IPS-18a (cell line): ENCODE measurements around the gene UFL1.
"Not testable (repeated sequence)": the region's sequence is repeated elsewhere in the genome, so short reads cannot be mapped to it uniquely, and the experiment has no call there.

Experiments used
- H3K27ac ChIP-seq: one replicate; pipeline ENCODE4 v1.5.1; 2013; ENCODE audit warnings: low read length
- H3K27me3 ChIP-seq: one replicate; pipeline ENCODE4 v1.6.1; 2013; ENCODE audit warnings: mild to moderate bottlenecking, low read length; ENCODE audit not compliant: control insufficient read depth, insufficient read depth
- H3K36me3 ChIP-seq: one replicate; pipeline ENCODE4 v1.6.1; 2013; ENCODE audit warnings: low read depth, low read length; ENCODE audit not compliant: control insufficient read depth
- H3K4me1 ChIP-seq: one replicate; pipeline ENCODE4 v1.6.1; 2013; ENCODE audit warnings: low read depth, low read length; ENCODE audit not compliant: control insufficient read depth
- H3K4me3 ChIP-seq: one replicate; pipeline ENCODE4 v1.5.1; 2013; ENCODE audit warnings: low read length
- H3K9ac ChIP-seq: one replicate; pipeline ENCODE4 v1.6.1; 2013; ENCODE audit warnings: mild to moderate bottlenecking, low read length, moderate library complexity
- H3K9me3 ChIP-seq: one replicate; pipeline ENCODE4 v1.6.1; 2013; ENCODE audit warnings: low read depth, low read length; ENCODE audit not compliant: control insufficient read depth

The UFL1 gene

GRCh38 chr6:96528193-96528592, 6.6 kb downstream of the UFL1 start:
- Histone ChIP-seq H3K27ac (no peak overlapping the region), H3K4me1 (peaks cover 1% of the 10 kb centered on the region), H3K9ac (no peak overlapping the region), H3K4me3 (no peak overlapping the region), H3K27me3 (no peaks in the 10 kb centered on the region), H3K9me3 (no peaks in the 10 kb centered on the region), H3K36me3 (peaks cover 37% of the 10 kb centered on the region)

- H3K27me3 ChIP-seq, result no peaks in the 10 kb centered on the region
- no peaks in the 10 kb centered on the region for H3K9me3 ChIP-seq
- no peak overlapping the region for H3K27ac ChIP-seq
- H3K4me1 ChIP-seq, result no peaks in the 10 kb centered on the region
- H3K9ac ChIP-seq, result no peak overlapping the region
- H3K4me3 ChIP-seq, result no peak overlapping the region
- peaks cover 31% of the 10 kb centered on the region for H3K36me3 ChIP-seq
These were observed 10.8 kb downstream of the UFL1 start for GRCh38 chr6:96532399-96532798.

- Histone ChIP-seq H3K27ac (no peak overlapping the region), H3K36me3 (peaks cover 29% of the 10 kb centered on the region), H3K27me3 (no peaks in the 10 kb centered on the region), H3K9ac (no peak overlapping the region), H3K4me3 (no peak overlapping the region), H3K9me3 (no peaks in the 10 kb centered on the region), H3K4me1 (no peaks in the 10 kb centered on the region)
These were observed 16.1 kb downstream of the UFL1 start for GRCh38 chr6:96537726-96538125.

GRCh38 chr6:96542702-96543101, 21.1 kb downstream of the UFL1 start:
- no peaks in the 10 kb centered on the region for H3K27me3 ChIP-seq
- H3K36me3 ChIP-seq, result peaks cover 30% of the 10 kb centered on the region
- H3K9ac ChIP-seq, result no peak overlapping the region

GRCh38 chr6:96545882-96546281, 24.3 kb downstream of the UFL1 start:
- Histone ChIP-seq H3K4me3 (no peak overlapping the region), H3K9me3 (no peaks in the 10 kb centered on the region), H3K36me3 (peaks cover 22% of the 10 kb centered on the region), H3K4me1 (no peaks in the 10 kb centered on the region), H3K27me3 (no peaks in the 10 kb centered on the region), H3K27ac (no peak overlapping the region), H3K9ac (no peak overlapping the region)

More at GRCh38 chr6:96542702-96543101, 21.1 kb downstream of the UFL1 start:
- Histone ChIP-seq H3K9me3 (no peaks in the 10 kb centered on the region), H3K4me3 (no peak overlapping the region), H3K27ac (no peak overlapping the region), H3K4me1 (no peaks in the 10 kb centered on the region)

GRCh38 chr6:96547654-96548053, 26.0 kb downstream of the UFL1 start:
- no peaks in the 10 kb centered on the region for H3K4me1 ChIP-seq
- H3K27ac ChIP-seq, result no peak overlapping the region
- peaks cover 31% of the 10 kb centered on the region for H3K36me3 ChIP-seq
- H3K9me3 ChIP-seq, result no peaks in the 10 kb centered on the region
- no peak overlapping the region for H3K9ac ChIP-seq
- no peaks in the 10 kb centered on the region for H3K27me3 ChIP-seq
- H3K4me3 ChIP-seq, result no peak overlapping the region

- no peak overlapping the region for H3K27ac ChIP-seq
- no peaks in the 10 kb centered on the region for H3K9me3 ChIP-seq
- no peaks in the 10 kb centered on the region for H3K4me1 ChIP-seq
- no peaks in the 10 kb centered on the region for H3K27me3 ChIP-seq
- no peak overlapping the region for H3K4me3 ChIP-seq
- H3K9ac ChIP-seq, result no peak overlapping the region
- H3K36me3 ChIP-seq, result peaks cover 35% of the 10 kb centered on the region
These were observed 33.0 kb downstream of the UFL1 start for GRCh38 chr6:96554558-96554957.

GRCh38 chr6:96559740-96560139, 38.1 kb downstream of the UFL1 start:
- H3K9ac ChIP-seq, H3K36me3 ChIP-seq, H3K9me3 ChIP-seq, H3K27ac ChIP-seq, H3K27me3 ChIP-seq, H3K4me3 ChIP-seq, H3K4me1 ChIP-seq: not testable (repeated sequence)

- Histone ChIP-seq H3K9me3 (no peaks in the 10 kb centered on the region), H3K4me1 (peaks cover 11% of the 10 kb centered on the region), H3K27ac (no peak within 1 kb of the TSS), H3K9ac (no peak within 1 kb of the TSS), H3K4me3 (no peak within 1 kb of the TSS), H3K27me3 (no peaks in the 10 kb centered on the region), H3K36me3 (no peaks in the 10 kb centered on the region)
These were observed 41.3 kb downstream of the UFL1 start, which contains the start of gene FHL5 for GRCh38 chr6:96562886-96563285. Gene FHL5, plus strand, starts transcription at chr6:96563128. Its CDS starts 40,486 bp downstream, at chr6:96603614.

GRCh38 chr6:96563853-96564252, 42.2 kb downstream of the UFL1 start:
- H3K9me3 ChIP-seq, result no peaks in the 10 kb centered on the region
- H3K4me1 ChIP-seq, result peaks cover 18% of the 10 kb centered on the region
- H3K9ac ChIP-seq, result no peak overlapping the region
- H3K36me3 ChIP-seq, result no peaks in the 10 kb centered on the region
- H3K4me3 ChIP-seq, result no peak overlapping the region
- no peaks in the 10 kb centered on the region for H3K27me3 ChIP-seq
- no peak overlapping the region for H3K27ac ChIP-seq

GRCh38 chr6:96570053-96570452, 48.4 kb downstream of the UFL1 start:
- peaks cover 18% of the 10 kb centered on the region for H3K4me1 ChIP-seq
- H3K4me3 ChIP-seq, result no peak overlapping the region
- no peak overlapping the region for H3K9ac ChIP-seq
- no peak overlapping the region for H3K27ac ChIP-seq
- H3K9me3 ChIP-seq, result peaks cover 8% of the 10 kb centered on the region
- H3K27me3 ChIP-seq, result no peaks in the 10 kb centered on the region
- H3K36me3 ChIP-seq, result no peaks in the 10 kb centered on the region

GRCh38 chr6:96571551-96571950, 49.9 kb downstream of the UFL1 start:
- peaks cover 18% of the 10 kb centered on the region for H3K4me1 ChIP-seq
- H3K27me3 ChIP-seq, result no peaks in the 10 kb centered on the region
- H3K4me3 ChIP-seq, result no peak overlapping the region
- no peaks in the 10 kb centered on the region for H3K36me3 ChIP-seq
- H3K9me3 ChIP-seq, result peaks cover 8% of the 10 kb centered on the region
- no peak overlapping the region for H3K27ac ChIP-seq
- no peak overlapping the region for H3K9ac ChIP-seq
